Mesodermal cell (in vitro differentiated cells): Measurements from ENCODE around the gene BCLAF3.

Experiments used
- H3K27ac ChIP-seq: 2 replicates; pipeline ENCODE4 v1.7.0; 2013; ENCODE audit warnings: mild to moderate bottlenecking, low read depth, low read length, moderate library complexity; ENCODE audit not compliant: severe bottlenecking
- H3K36me3 ChIP-seq: 2 replicates; pipeline ENCODE4 v1.7.1; 2013; ENCODE audit warnings: mild to moderate bottlenecking, low read length, moderate library complexity; ENCODE audit not compliant: control insufficient read depth, insufficient read depth
- H3K4me1 ChIP-seq: one replicate; pipeline ENCODE4 v1.7.1; 2013; ENCODE audit warnings: mild to moderate bottlenecking, low read length; ENCODE audit not compliant: insufficient read depth, control insufficient read depth, poor library complexity, severe bottlenecking
- H3K4me3 ChIP-seq: 2 replicates; pipeline ENCODE4 v1.7.0; 2013; ENCODE audit warnings: low read length, control low read depth, mild to moderate bottlenecking; ENCODE audit not compliant: insufficient read depth, poor library complexity, severe bottlenecking; ENCODE audit errors: extremely low read depth
- H3K9me3 ChIP-seq: 2 replicates; pipeline ENCODE4 v1.7.1; 2013; ENCODE audit warnings: mild to moderate bottlenecking, low read length, moderate library complexity; ENCODE audit not compliant: control insufficient read depth
- WGBS, 2 experiments: methylation state at CpG; one replicate each; pipeline ENCODE4 v1.1.5; 2013; ENCODE audit warnings: missing lambda C conversion rate in 2 of 2; ENCODE audit not compliant: insufficient coverage in 2 of 2; 5-methylcytosine and 5-hydroxymethylcytosine counted together

Gene BCLAF3

GRCh38 chrX:19953145-19953544 is 37.7 kb downstream of the BCLAF3 start:
- Histone ChIP-seq H3K4me3 (no peak overlapping the region), H3K27ac (no peak overlapping the region), H3K36me3 (peaks cover 7% of the 10 kb centered on the region), H3K4me1 (no peaks in the 10 kb centered on the region), H3K9me3 (no peaks in the 10 kb centered on the region)
- WGBS, 2 experiments: 80% methylated on average over 1 of the region's 3 CpGs

GRCh38 chrX:19949340-19949739 is 41.5 kb downstream of the BCLAF3 start:
- Histone ChIP-seq H3K4me3 (no peak overlapping the region), H3K9me3 (no peaks in the 10 kb centered on the region), H3K36me3 (peaks cover 11% of the 10 kb centered on the region), H3K4me1 (no peaks in the 10 kb centered on the region), H3K27ac (no peak overlapping the region)
- WGBS, 2 experiments: no CpG with 5 or more reads among the region's 2 CpGs

GRCh38 chrX:19947612-19948011 is 43.2 kb downstream of the BCLAF3 start:
- no peak overlapping the region for H3K4me3 ChIP-seq
- H3K9me3 ChIP-seq: no peaks in the 10 kb centered on the region
- no peak overlapping the region for H3K27ac ChIP-seq
- H3K4me1 ChIP-seq: no peaks in the 10 kb centered on the region
- no CpG with 5 or more reads among the region's 1 CpG for WGBS, 2 experiments
- H3K36me3 ChIP-seq: peaks cover 8% of the 10 kb centered on the region
